HG03457 (cell line): ENCODE results near the gene C8A.

ENCODE experiments used
- ATAC-seq: cut with Tn5 transposase; IDR thresholded peaks from one replicate; pipeline ENCODE4 v1.9.1; 2021; ENCODE audit warnings: moderate number of reproducible peaks; ENCODE audit not compliant: unreplicated experiment

The C8A gene

DNA sequence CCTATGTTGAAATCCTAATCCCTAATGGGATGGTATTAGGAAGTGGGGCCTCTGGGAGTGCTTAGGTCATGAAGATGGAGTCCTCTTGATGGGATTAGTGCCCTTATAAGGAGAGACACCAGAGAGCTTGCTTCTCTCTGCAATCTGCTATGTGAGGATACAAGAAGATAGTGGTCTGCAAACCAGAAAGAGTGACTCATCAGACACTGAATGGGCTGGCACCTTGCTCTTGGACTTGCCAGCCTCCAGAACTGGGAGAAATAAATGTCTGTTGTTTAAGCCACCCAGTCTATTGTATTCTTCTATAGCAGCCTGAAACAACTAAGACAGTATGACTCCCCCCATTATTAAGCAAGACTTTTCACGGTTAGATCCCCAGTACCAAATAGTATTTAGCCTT is 67.9 kb downstream of the C8A start:
- ATAC-seq: no peak

DNA sequence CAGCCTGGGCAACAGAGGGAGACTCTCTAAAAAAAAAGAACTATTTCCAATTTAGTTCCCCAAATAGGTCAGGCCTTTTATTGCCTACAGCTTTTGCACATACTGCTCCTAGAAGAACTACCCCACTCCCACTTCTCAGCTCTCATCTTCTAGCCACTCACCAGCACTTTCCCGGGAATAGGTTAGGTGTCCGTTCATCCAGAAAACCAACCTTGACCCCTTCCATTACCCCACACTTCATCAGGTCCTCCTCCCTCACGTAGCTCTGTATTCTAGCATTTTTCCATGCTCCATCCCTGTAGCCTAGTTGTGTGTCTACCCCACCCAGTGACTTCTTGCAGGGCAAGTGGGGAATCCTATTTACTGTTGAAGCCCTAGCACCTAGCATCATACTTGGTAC is 68.6 kb downstream of the C8A start:
- ATAC-seq: no peak

DNA sequence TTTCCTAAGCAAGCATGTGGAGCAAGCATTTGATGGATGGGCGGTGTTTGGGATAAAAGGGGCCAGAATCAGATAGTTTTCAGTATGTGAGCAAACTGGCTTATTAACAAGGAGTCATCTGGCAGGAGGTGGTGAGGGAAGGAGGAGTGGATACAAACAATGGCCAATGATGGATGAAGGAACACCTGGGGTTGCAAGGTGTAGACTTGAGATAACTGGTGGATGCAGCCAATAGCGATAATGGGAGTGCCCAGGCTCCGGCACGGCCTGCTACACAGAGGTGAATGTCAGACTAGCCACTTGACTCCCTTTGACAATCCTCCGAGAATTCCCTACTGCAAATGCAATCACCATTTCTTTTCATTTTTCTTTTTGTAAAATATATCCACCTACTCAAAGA is 69.5 kb downstream of the C8A start:
- no peak for ATAC-seq

DNA sequence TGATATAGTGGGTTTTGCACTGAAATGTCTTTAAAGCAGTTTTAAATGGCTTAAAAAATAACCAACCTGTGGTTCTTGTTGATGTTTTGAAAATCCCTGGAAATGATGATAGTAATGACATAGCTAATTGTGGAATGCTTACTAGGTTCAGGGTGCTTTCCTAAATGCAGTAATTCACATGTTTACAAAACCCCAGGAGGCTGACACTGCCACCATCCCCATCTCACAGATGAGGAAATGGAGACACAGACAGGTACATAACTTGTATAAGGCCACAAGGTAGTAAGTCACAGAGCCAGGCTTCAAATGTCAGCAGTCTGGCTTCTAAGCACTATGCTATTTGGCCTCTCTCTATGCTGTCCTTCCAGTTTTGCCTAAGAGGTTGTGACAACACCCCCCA is 70.6 kb downstream of the C8A start:
- no peak for ATAC-seq

DNA sequence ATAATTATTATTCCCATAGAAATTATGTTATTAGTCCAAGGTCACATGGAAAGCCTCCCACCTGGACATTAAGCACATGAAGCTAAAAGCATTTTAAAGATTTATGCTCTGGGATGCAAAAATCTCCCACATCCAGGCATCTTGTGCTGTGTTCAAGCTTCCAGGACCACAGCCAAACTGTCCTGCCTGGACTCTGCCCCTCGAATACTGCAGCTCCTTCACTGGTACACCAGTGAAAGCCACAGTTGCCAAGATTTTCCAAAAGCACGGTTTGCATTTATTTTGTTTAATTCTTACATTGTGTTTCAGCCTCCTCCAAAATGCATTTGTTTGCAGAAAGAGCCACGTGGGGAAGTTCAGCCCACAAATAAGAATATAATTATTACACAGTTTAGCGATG is 72.6 kb downstream of the C8A start:
- ATAC-seq: no peak

DNA sequence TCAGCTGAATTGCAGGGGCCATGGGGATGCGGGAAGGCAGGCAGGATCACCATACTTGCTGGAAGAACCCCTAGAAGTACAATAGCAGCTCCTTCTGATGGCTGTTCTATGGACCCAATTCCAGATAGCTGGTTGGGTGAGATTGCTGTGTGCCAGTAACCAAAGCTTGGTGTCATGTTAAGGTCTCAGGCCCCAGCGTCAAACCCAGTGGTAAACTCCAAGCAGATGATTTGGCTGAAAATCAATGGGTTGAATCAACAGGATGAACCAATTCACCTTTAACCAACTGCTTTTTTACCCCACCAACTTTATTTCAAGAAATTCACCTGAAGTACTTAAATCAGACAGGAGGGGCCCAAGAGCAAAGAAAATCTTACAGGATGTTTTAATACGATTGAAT is 73.4 kb downstream of the C8A start:
- ATAC-seq: no peak

DNA sequence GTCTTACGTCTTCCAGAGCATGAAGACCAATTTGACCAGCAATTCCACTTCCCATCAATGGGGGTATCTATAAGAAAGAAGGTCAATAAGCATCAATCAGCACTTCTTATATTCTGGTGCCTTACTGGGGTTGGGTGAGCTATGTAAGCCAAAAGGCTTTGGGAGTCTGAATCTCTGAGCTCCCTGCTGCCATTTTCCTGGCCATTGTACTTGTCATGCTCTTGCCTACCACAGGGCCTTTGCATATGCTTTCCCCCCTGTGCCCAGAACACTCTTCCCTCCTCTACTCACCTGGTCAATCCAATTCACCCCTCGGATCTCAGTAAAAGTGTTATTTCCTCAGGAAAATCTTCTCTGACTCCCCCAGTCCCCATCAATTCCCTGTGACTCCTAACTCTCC is 74.9 kb downstream of the C8A start:
- no peak for ATAC-seq

DNA sequence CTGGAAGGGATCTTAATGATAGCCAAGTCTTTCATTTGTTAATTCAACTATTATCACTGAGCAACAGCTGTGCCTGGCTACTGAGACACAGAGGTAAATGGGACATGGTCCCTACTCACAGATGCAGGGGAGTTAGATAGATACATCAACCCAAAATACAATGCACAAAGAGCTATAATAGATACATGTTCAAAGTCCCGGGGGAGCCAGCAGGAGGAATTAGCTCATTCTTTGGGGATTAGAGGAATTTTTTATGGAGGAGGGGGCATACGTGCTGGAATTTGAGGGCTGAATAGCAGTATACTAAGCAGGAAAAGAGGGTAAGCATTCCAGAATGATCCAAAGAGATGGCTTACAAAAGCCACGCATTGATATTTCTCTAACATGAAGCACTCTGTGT is 76.6 kb downstream of the C8A start:
- no peak for ATAC-seq

DNA sequence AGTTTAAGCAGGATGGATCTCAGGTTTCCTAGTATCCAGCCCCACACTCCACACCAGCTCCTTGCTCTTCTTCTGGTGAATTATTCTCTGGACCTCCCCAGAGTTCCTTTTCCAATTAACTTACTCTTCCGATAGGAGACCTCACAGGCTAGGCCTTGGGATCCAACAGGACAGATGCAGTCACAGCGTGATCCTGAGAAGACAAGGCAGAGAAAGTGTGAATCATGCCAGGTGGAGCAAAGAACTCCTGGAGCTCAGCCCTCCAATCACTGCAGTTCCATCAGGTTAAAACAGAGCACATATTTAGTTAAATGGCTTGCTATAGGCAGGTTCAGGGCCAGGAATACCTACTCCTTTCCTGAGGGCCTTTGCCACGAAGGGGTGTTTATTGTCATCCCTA is 77.1 kb downstream of the C8A start:
- ATAC-seq: no peak

DNA sequence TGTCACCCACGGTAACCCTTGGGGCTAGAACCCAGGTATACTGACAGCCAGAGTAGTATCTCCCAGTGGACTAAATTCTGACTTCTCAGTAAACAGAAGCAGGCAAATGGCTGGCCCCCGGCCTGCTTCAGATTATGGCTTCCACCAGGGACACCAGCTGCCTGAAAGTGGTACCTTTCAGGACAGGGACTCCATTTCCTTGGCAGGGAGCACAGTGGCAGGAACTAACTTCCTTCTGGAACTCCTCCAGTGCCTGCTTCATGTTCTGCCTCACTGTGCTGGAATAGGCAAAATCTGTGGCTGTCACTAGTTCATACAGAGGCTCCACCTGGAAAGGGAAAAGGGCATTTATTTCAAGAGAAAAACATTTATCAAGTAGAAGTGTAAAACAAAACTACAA is 78.6 kb downstream of the C8A start:
- ATAC-seq: no peak

DNA sequence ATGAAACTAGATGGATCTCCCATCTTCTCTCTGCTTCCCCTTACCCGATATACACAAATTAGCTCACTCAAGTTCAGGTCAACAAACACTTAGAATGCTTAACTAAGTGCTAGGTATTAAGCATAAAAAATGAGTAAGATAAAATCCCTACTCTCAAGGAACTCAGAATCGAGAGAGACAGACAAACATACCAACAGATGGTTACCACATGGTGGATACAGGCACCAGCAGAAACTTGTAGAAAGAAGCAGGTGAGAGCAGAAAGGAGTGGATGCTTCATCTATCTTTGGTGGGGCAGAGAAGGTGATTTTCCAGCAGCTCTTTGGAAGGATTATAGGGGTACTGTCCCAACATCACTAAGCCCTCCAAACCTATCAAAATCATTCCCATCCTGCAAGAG is 79.0 kb downstream of the C8A start:
- ATAC-seq: no peak

DNA sequence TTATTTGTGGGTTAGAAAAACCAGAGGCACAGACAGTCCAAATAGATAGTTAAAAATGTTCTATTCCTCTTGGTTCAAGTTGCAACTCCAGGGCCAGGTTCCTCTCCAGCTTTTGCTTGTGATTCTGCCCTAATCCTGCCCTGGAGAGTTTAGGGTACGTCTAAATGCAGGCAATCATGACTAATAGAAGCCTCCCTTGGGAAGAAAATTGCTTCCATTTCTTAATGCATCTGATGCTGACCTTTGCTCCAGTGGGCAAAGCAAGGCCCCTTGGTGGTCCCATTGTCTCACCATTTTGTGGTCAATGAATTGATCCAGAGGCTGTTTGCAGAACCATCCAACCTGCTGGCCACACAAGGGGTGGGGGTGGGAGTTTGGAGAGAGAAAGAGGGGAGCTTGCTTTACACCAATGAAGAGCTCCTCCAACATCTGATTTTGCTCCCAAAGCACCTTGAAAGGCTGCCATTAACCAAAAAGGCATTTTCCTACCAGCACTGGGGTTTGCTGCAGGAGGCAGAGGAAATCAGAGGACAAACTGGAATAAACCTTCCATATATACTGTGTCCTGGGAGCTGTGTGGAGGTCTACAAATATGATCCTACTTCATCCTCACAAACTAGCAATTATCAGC is 79.9 kb downstream of the C8A start:
- no peak for ATAC-seq

DNA sequence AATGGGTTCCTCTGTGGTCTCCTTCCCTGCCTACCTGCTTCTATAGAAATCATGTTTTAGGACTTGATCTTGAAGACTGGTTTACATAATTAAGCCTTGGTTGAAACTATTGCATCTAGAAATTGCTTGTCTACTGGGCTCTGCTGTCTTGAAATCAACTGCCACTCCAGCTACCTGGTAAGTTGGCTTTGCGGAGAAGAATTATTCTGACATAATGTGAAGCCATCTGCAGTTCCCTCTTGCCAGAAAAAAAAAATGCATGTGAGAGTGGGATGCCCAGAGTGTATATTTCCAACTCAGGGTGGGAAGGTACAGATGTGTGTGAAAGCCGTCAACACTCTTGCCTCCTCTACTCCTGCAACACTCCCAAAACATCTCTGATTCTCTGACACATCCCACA is 84.0 kb downstream of the C8A start:
- ATAC-seq: no peak

DNA sequence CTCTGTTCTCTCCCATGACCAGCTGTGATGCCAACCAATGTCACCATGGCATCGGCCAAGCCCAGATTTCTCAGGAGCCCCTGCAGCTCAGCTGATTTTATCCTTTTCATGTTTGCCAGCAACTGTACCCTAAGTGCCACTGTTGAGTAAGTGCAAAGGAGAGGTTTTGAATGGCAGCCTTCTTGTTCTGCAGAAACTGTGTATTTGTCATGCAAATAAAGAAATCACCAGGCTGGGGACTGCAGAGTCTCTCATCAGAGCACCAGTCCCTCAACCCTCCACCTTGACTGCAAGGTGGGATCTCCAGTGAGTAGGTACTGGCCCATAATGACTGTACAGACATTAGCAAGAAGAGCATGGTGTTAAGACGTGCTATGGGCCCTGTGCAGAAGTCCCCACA is 84.6 kb downstream of the C8A start:
- no peak for ATAC-seq

DNA sequence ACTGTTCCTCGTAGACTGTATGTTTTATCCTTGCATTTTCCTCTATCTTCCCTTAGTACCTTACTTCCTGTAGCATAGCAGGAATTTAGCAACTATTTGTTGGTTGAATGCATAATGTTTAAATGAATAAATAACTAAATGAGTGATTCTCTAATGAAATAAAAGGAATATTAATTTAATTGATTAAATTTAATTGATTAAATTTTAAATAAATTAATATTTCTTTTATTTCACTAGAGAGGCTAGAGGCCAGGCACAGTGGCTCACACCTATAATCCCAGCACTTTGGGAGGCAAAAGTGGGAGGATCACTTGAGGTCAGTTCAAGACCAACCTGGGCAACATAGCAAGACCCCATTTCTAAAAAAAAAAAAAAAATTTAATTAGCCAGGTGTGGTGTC is 85.4 kb downstream of the C8A start:
- no peak for ATAC-seq

DNA sequence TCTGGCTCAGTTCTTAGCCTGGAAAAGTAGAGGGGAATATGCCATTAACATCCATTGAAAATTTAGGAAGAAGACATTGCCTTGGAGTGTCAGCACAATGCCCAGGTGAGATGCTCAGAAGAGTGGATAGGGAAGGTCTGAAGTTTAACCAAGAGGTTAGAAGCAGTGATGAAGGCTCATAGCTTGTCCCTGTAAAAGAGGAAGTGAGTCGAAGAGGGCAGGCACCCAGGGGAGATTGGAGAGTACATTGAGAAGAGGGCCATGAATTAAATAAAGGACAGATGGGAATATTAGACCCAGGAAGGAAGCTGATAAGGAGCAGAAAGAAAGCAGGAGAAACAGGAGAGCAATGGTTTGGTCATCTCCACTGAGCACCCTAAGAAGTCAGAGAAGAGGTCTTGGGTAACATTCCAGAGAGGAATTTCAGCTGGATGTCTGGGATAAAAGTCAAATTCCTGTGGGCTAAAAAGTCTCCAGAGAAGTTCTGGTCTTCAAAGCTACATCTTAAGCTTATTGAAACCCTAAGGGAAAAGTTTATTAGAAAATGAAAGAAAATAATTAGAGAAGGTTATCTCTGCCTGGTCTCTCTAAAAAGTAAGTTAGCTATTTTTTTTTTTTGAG is 93.9 kb downstream of the C8A start:
- no peak for ATAC-seq

DNA sequence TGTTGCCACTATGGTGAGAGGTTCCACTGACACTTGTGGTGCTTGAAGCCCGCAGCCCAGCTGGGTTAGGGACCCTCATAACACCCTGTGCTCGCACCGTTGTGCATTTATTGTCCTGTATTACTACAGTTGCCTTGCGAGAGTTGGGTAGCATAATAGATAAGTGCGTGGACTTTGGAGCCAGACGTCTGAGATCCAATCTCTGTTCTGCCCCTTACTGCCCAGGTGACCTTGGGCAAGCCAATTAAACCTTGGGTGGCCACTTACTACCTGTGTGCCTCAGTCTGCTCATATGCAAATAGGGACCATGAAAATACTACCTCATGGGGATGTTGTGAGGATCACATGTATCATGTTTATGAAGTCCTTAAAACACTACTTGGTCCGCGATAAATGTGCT is 97.9 kb downstream of the C8A start:
- no peak for ATAC-seq

DNA sequence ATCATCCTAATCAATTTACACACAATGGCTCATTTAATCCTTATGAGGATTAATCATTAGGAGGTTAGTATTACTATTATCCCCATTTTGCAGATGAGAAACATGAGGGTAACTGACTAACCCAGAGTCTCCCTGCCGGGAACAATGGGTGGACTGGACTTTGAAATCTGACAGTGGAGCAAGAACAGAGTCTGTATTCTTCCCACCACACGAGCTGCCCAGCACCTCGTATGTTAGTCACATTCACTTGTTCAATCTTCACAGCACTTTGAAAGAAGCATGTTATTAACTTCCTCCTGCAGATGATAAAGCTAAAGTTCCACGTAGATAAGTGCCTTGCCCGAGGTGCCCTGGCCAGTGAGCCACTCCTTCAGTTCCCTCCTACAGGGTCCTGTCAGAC is 98.8 kb downstream of the C8A start:
- ATAC-seq: no peak

DNA sequence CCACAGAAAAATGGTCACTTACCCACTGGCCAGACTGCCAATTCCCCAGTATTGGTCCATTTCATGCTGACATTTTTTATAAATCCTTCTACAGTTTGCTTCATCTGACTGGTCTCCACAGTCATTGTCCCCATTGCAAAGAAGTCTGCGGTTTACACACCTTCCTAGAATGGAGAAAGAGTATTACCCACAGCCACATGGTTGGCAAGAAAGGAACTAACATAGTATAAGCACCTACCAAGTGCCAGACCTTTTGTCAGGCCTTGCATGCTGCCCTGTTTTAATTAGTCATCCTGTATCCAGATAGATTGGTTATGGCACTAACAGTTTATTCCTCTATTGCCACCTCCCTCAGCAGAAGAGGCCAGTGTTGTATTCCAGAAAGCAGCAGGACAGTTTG is 100.1 kb downstream of the C8A start:
- ATAC-seq: no peak

DNA sequence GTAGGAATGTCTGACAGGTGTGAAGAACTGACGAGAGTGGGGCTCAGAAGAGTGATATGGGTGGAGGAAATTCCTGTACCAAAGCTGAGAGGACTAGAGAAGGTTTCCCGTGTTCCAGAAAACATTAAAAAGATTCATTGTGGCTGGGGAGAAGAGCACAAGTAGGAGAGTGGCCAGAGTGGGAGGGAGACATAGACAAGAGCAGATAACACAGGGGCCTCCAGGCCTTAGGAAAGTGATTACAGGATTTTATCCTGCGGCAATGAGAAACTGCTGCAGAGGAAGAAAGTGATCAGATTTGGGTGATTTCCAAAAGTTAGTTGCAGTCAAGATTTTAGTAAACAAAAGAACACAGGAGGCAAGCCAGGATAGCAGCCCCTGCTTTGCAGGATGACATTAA is 103.3 kb downstream of the C8A start:
- no peak for ATAC-seq

DNA sequence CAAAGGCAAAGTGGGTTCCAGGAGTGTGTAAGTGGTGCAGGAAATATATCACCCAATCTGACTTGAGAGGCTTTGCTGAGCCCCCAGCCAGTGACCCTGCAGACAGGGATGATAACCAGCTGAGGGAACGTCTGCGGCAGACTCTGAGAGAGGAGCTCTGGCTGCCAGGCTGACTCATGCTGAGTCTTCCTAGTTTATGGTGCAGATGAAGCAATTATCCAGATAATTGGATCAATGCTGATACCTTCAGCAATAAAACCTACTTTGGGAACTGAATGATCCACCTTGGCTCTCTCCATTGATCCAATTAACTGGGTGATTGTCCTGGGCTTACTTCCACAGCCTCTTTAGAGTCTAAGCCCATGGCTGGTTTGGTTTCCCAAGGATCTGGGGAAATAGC is 103.9 kb downstream of the C8A start:
- ATAC-seq: no peak

DNA sequence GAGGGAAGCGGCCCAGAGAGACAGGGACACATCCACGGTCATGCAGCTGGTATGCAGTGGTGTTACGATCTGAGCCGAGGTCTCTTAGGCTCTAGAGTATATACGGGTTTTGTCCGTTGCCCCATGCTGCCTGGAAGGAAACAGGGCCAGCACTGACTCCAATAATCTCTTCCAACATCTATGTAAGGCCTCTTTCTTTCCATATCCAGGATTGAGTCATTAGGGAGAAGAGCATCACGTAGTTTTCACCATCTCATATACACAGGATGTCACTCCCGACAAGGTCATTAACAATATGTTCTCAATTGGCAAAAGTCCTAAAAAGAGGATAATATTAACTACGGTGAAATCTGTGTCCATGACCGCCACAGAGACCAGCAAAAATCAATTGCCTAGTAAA is 106.8 kb downstream of the C8A start:
- ATAC-seq: no peak

DNA sequence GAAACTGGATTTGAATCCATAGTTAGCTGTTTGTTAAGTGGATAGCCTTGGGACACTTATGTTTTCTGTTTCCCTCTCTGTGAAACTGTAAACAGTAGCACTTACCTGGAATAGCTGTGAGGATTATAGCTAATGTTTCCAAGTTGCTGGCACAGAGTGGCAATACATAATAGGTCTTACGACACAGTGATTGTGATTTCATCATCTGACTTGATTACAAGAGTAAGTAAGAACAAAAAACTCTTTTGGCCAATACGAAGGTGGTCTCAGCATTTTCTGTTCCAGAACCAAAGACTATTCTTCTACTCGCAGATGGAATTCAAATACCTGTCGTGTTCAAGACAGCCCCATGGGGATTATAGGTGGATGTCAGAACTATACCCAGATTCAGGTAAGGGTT is 109.1 kb downstream of the C8A start:
- no peak for ATAC-seq
